H1 (cell line): ENCODE measurements around the gene KIAA1614. TPM values are rescaled to one million over a fixed set of nuclear protein-coding genes. Genes with fewer than 3 reads are reported as not detected.

Experiments used
- CTCF ChIA-PET: fragments of 300-600 bp; sonication (Branson Sonifier 250); formaldehyde crosslinking; loops from one replicate; lab custom pipeline; 2021; ENCODE audit not compliant: partially characterized antibody; lab: Charles Lee
- POLR2A ChIA-PET: fragments of 300-600 bp; sonication (Branson Sonifier 250); formaldehyde crosslinking; loops from one replicate; lab custom pipeline; 2021; ENCODE audit warnings: inconsistent platforms; ENCODE audit not compliant: partially characterized antibody; lab: Charles Lee
- DNase-seq, 2 experiments: peaks; one replicate each; pipeline versions ENCODE4 v3.0.0 to v3.0.0-alpha.2; 2010 to 2022; ENCODE audit warnings: low spot score in 2 of 2, low read depth in 1 of 2, mixed read lengths in 1 of 2
- FAIRE-seq: peaks from 2 replicates; lab custom pipeline; 2011; peaks lifted over from hg19 to GRCh38; lab: Jason Lieb, UNC
- H2AFZ ChIP-seq: 2 replicates; pipeline ENCODE4 v1.8.1; 2012; ENCODE audit warnings: low read length, inconsistent platforms
- H2AK5ac ChIP-seq: 2 replicates; pipeline ENCODE4 v1.6.1; 2013; ENCODE audit warnings: low read depth, low read length
- H2BK120ac ChIP-seq: replicated peaks from 2 replicates; pipeline ENCODE3; 2013; ENCODE audit warnings: low read depth, low read length, inconsistent platforms
- H2BK12ac ChIP-seq: 2 replicates; pipeline ENCODE4 v1.6.1; 2013; ENCODE audit warnings: low read depth, low read length
- H2BK15ac ChIP-seq: 2 replicates; pipeline ENCODE4 v1.6.1; 2013; ENCODE audit warnings: low read length
- H2BK20ac ChIP-seq: 2 replicates; pipeline ENCODE4 v1.6.1; 2013; ENCODE audit warnings: low read length
- H2BK5ac ChIP-seq: 2 replicates; pipeline ENCODE4 v1.6.1; 2013; ENCODE audit warnings: low read depth, low read length
- H3K14ac ChIP-seq: 2 replicates; pipeline ENCODE4 v1.6.1; 2013; ENCODE audit warnings: inconsistent platforms; ENCODE audit not compliant: insufficient read length
- H3K18ac ChIP-seq: 2 replicates; pipeline ENCODE4 v1.6.1; 2013; ENCODE audit warnings: low read length; ENCODE audit errors: extremely low read depth
- H3K23ac ChIP-seq: 2 replicates; pipeline ENCODE4 v1.6.1; 2013; ENCODE audit warnings: inconsistent platforms; ENCODE audit not compliant: insufficient read length
- H3K23me2 ChIP-seq: 2 replicates; pipeline ENCODE4 v1.6.1; 2013; ENCODE audit warnings: low read depth, low read length
- H3K27ac ChIP-seq: 2 replicates; pipeline ENCODE4 v1.6.1; 2011; ENCODE audit warnings: low read depth, low read length, inconsistent platforms
- H3K27me3 ChIP-seq, 4 experiments: replicated peaks in 1 of 4; 1 replicate in 1 of 4; 2 replicates in 3 of 4; pipeline versions ENCODE4 v1.6.1 to v1.8.1; 2011 to 2013; ENCODE audit warnings: low read length in 3 of 4, mild to moderate bottlenecking in 3 of 4, inconsistent platforms in 2 of 4, mixed read lengths in 2 of 4, moderate library complexity in 1 of 4; ENCODE audit not compliant: control insufficient read depth in 3 of 4, insufficient read depth in 3 of 4; ENCODE audit errors: extremely low read depth in 1 of 4
- H3K36me3 ChIP-seq, 4 experiments: 2 replicates each; pipeline versions ENCODE4 v1.6.1 to v1.8.1; 2011 to 2013; ENCODE audit warnings: mild to moderate bottlenecking in 4 of 4, low read length in 3 of 4, moderate library complexity in 2 of 4, control low read depth in 1 of 4, inconsistent platforms in 1 of 4; ENCODE audit not compliant: insufficient read depth in 4 of 4, control insufficient read depth in 2 of 4
- H3K4ac ChIP-seq: replicated peaks from 2 replicates; pipeline ENCODE3; 2013; ENCODE audit warnings: low read length, low read depth, mixed read lengths, inconsistent platforms; ENCODE audit not compliant: insufficient read length
- H3K4me1 ChIP-seq, 4 experiments: replicated peaks in 1 of 4; 1 replicate in 1 of 4; 2 replicates in 3 of 4; pipeline versions ENCODE4 v1.6.1 to v1.8.1; 2011 to 2013; ENCODE audit warnings: low read length in 3 of 4, inconsistent platforms in 2 of 4, mixed read lengths in 1 of 4; ENCODE audit not compliant: insufficient read depth in 4 of 4, control insufficient read depth in 3 of 4
- H3K4me2 ChIP-seq, 2 experiments: 2 replicates each; pipeline versions ENCODE4 v1.6.1 to v1.8.1; 2011 to 2013; ENCODE audit warnings: low read depth in 2 of 2, low read length in 2 of 2, control low read depth in 1 of 2, inconsistent platforms in 1 of 2, mild to moderate bottlenecking in 1 of 2; ENCODE audit not compliant: insufficient read depth in 1 of 2
- H3K4me3 ChIP-seq, 4 experiments: fragments of 200-600, 300-600 bp in 1 of 4; sonication (generic), shearing (Covaris generic), sonication (Bioruptor Twin) in 1 of 4; 2 replicates each; pipeline versions ENCODE4 v1.5.1 to v1.8.1; 2011 to 2016; ENCODE audit warnings: low read length in 4 of 4, low read depth in 3 of 4, control low read depth in 2 of 4, inconsistent platforms in 2 of 4, mild to moderate bottlenecking in 2 of 4, mixed read lengths in 1 of 4, moderate library complexity in 1 of 4; ENCODE audit not compliant: insufficient read depth in 2 of 4; ENCODE audit errors: extremely low read depth in 1 of 4
- H3K56ac ChIP-seq: replicated peaks from 2 replicates; pipeline ENCODE3; 2013; ENCODE audit warnings: low read depth, mild to moderate bottlenecking, mixed read lengths, low read length, inconsistent platforms; ENCODE audit not compliant: insufficient read length
- H3K79me1 ChIP-seq: 2 replicates; pipeline ENCODE4 v1.6.1; 2013; ENCODE audit warnings: low read depth, low read length, control low read depth
- H3K79me2 ChIP-seq, 2 experiments: 2 replicates each; pipeline versions ENCODE4 v1.6.1 to v1.8.1; 2012 to 2013; ENCODE audit warnings: low read length in 2 of 2, mild to moderate bottlenecking in 2 of 2, inconsistent platforms in 1 of 2; ENCODE audit not compliant: insufficient read depth in 2 of 2, control insufficient read depth in 1 of 2
- H3K9ac ChIP-seq, 4 experiments: replicated peaks in 1 of 4; 1 replicate in 1 of 4; 2 replicates in 3 of 4; pipeline versions ENCODE4 v1.6.1 to v1.8.1; 2011 to 2013; ENCODE audit warnings: low read depth in 3 of 4, low read length in 3 of 4, control low read depth in 2 of 4, mild to moderate bottlenecking in 2 of 4, moderate library complexity in 2 of 4, inconsistent platforms in 1 of 4; ENCODE audit errors: extremely low read depth in 1 of 4
- H3K9me3 ChIP-seq, 2 experiments: 2 replicates each; pipeline versions ENCODE4 v1.6.1 to v1.8.1; 2012 to 2013; ENCODE audit warnings: mild to moderate bottlenecking in 2 of 2, moderate library complexity in 2 of 2, control low read depth in 1 of 2, inconsistent platforms in 1 of 2, low read depth in 1 of 2, low read length in 1 of 2, mixed read lengths in 1 of 2; ENCODE audit not compliant: insufficient read depth in 2 of 2
- H4K20me1 ChIP-seq, 2 experiments: replicated peaks in 1 of 2; 2 replicates each; pipeline versions ENCODE3 to v1.8.1; 2011 to 2013; ENCODE audit warnings: inconsistent platforms in 2 of 2, low read length in 2 of 2, mild to moderate bottlenecking in 1 of 2; ENCODE audit not compliant: insufficient read depth in 2 of 2, control insufficient read depth in 1 of 2
- H4K5ac ChIP-seq: 2 replicates; pipeline ENCODE4 v1.6.1; 2013; ENCODE audit warnings: low read length, low read depth, mixed read lengths, inconsistent platforms; ENCODE audit not compliant: insufficient read length
- H4K8ac ChIP-seq: 2 replicates; pipeline ENCODE4 v1.8.0; 2013; ENCODE audit warnings: mild to moderate bottlenecking, moderate library complexity, low read length, inconsistent platforms; ENCODE audit not compliant: insufficient read depth; ENCODE audit errors: extremely low read depth
- H4K91ac ChIP-seq: replicated peaks from 2 replicates; pipeline ENCODE3; 2013; ENCODE audit warnings: low read length, mixed read lengths, inconsistent platforms; ENCODE audit not compliant: insufficient read length
- ATF3 ChIP-seq: IDR thresholded peaks from 2 replicates; pipeline ENCODE4 v1.6.1; 2011; ENCODE audit warnings: low read depth, mild to moderate bottlenecking, low read length; ENCODE audit not compliant: insufficient read depth
- CBX5 ChIP-seq: fragments of 300-800, 300-1000 bp; sonication (generic); IDR thresholded peaks from 2 replicates; pipeline ENCODE4 v1.7.1; 2016; ENCODE audit warnings: antibody characterized with exemption, low read length, low read depth
- GABPA ChIP-seq: IDR thresholded peaks from 2 replicates; pipeline ENCODE4 v1.6.1; 2011; ENCODE audit warnings: mild to moderate bottlenecking, low read length, moderate library complexity, borderline replicate concordance; ENCODE audit not compliant: insufficient read depth
- WGBS, 2 experiments: shearing (Covaris generic) in 1 of 2; methylation state at CpG; one replicate each; pipeline versions ENCODE4 v1.1.6 to v1.1.7; 2013 to 2015; ENCODE audit warnings: low lambda C conversion rate in 2 of 2, mixed read lengths in 2 of 2, inconsistent platforms in 1 of 2, low coverage in 1 of 2, missing lambda C conversion rate in 1 of 2; ENCODE audit not compliant: insufficient replicate concordance in 2 of 2, insufficient coverage in 1 of 2, insufficient read length in 1 of 2; ENCODE audit errors: extremely low coverage in 1 of 2, missing lambda C conversion rate in 1 of 2; 5-methylcytosine and 5-hydroxymethylcytosine counted together
- polyA plus RNA-seq, 7 experiments: library from polyadenylated mRNA; depleted of rRNA in 3 of 7; stranded (reverse) in 5 of 7; unstranded in 2 of 7; fragments of >200 nt in 5 of 7; fragments of 200-250 nt in 2 of 7; gene quantifications; 1 replicate in 5 of 7; 2 replicates in 1 of 7; 4 replicates in 1 of 7; pipeline versions ENCODE4 v1.2.1 to v1.2.3, GENCODE V29; 2011 to 2013; ENCODE audit warnings: missing spikeins in 2 of 7, mixed read lengths in 2 of 7
- total RNA-seq: library from RNA; stranded (reverse); fragmentation: NEBNext Ultra II Directional; extraction: Animal tissue kit (Norgen Biotek cat#: 25700); gene quantifications from 2 replicates; pipeline ENCODE4 v1.2.1, GENCODE V29; 2021

KIAA1614 gene
- total and polyA plus RNA-seq, 2 of the 8 experiments (the other 6 are each of a cell fraction or from before 2014, with no cell fraction given), result 1.3 to 3.1 TPM

- Histone ChIP-seq H3K79me2 (no peaks in the 10 kb centered on the region), H2BK120ac (no peak overlapping the region), H4K91ac (no peak overlapping the region), H2BK5ac (no peak overlapping the region), H3K27ac (no peak overlapping the region), H3K14ac (no peak overlapping the region), H2AFZ (no peak overlapping the region), H3K9ac (no peak overlapping the region), H3K56ac (no peak overlapping the region), H2AK5ac (no peak overlapping the region), H3K18ac (no peak overlapping the region), H4K20me1 (no peaks in the 10 kb centered on the region), H2BK15ac (no peak overlapping the region), H3K4ac (no peak overlapping the region), H3K4me2 (no peak overlapping the region), H3K23ac (no peak overlapping the region), H4K8ac (no peak overlapping the region), H3K4me1 (0 out of 7 replicates have a peak, but pooled peaks cover 0 to 4% (median 0%) of the 10 kb centered on the region in 4 experiments), H3K27me3 (no peaks in the 10 kb centered on the region; a peak in 1 of 7 replicates), H2BK12ac (no peak overlapping the region), H3K36me3 (no peaks in the 10 kb centered on the region), H3K9me3 (no peaks in the 10 kb centered on the region), H2BK20ac (no peak overlapping the region), H3K79me1 (no peaks in the 10 kb centered on the region), H3K4me3 (no peak overlapping the region), H4K5ac (no peak overlapping the region), H3K23me2 (no peaks in the 10 kb centered on the region)
- no peak for FAIRE-seq
- peak in 1 of 2 experiments; percentile 39 for DNase-seq
- TF ChIP-seq GABPA, result no peak
- no peak for TF ChIP-seq ATF3
- no peak for TF ChIP-seq CBX5
- POLR2A ChIA-PET, result interaction anchor here (0.6 to 2.0 kb wide), 4 partner anchors 17 to 404 kb away, joined by 3 to 6 read pairs (median 4); partner anchors contain the start of gene ACBD6
- WGBS, 2 experiments, result 90% methylated on average over 8 of the region's 8 CpGs; no CpG with 5 or more reads in 1 of the 2 experiments
- CTCF ChIA-PET, result interaction anchor here (0.7 to 1.8 kb wide), 8 partner anchors 10 to 390 kb away, joined by 3 to 6 read pairs (median 4); no protein-coding TSS in a partner anchor
These were observed 6.8 kb upstream of the KIAA1614 start for GRCh38 chr1:180905927-180906326.
